PC-9 (cell line): ENCODE measurements around the gene TRIM66. TPM values are rescaled to one million over a fixed set of nuclear protein-coding genes. Genes with fewer than 3 reads are reported as not detected.

Experiments used
- BruUV-seq: library from RNA; stranded (reverse); fragments of 400-500 nt; replicated peaks from 2 replicates; lab custom pipeline; 2021; lab: Mats Ljungman, UMichigan
- CTCF ChIA-PET: fragments of 300-600 bp; sonication (Branson Sonifier 250); formaldehyde crosslinking; loops from one replicate; lab custom pipeline; 2022; ENCODE audit warnings: antibody characterized with exemption; lab: Charles Lee
- POLR2A ChIA-PET: fragments of 300-600 bp; sonication (Branson Sonifier 250); formaldehyde crosslinking; loops from one replicate; lab custom pipeline; 2022; ENCODE audit warnings: antibody characterized with exemption; ENCODE audit not compliant: unreplicated experiment; lab: Charles Lee
- DNase-seq, 2 experiments: peaks; one replicate each; pipeline versions ENCODE4 v3.0.0 to v3.0.0-alpha.2; 2015 to 2022; ENCODE audit warnings: mixed read lengths in 1 of 2
- H2AFZ ChIP-seq: fragments of 200-600 bp; sonication (generic); 2 replicates; pipeline ENCODE4 v1.8.1; 2017; ENCODE audit warnings: antibody characterized with exemption
- H3F3A ChIP-seq: fragments of 200-600 bp; sonication (generic); 2 replicates; pipeline ENCODE4 v1.8.1; 2017; ENCODE audit warnings: antibody characterized with exemption, mild to moderate bottlenecking, low read depth; ENCODE audit not compliant: insufficient read depth
- H3K27ac ChIP-seq: fragments of 200-600 bp; sonication (generic); 2 replicates; pipeline ENCODE4 v1.6.1; 2016; ENCODE audit warnings: mixed run types
- H3K27me3 ChIP-seq: fragments of 200-600 bp; sonication (generic); 2 replicates; pipeline ENCODE4 v1.6.1; 2016; ENCODE audit warnings: low read depth, mixed run types; ENCODE audit not compliant: insufficient read depth
- H3K36me3 ChIP-seq: fragments of 200-600 bp; sonication (generic); 2 replicates; pipeline ENCODE4 v1.6.1; 2016; ENCODE audit warnings: low read depth, mixed run types
- H3K4me1 ChIP-seq: fragments of 200-600 bp; sonication (generic); replicated peaks from 2 replicates; pipeline ENCODE4 v1.6.1; 2016; ENCODE audit warnings: mixed run types; ENCODE audit not compliant: insufficient read depth
- H3K4me2 ChIP-seq: fragments of 200-600 bp; sonication (generic); 2 replicates; pipeline ENCODE4 v1.6.1; 2017; ENCODE audit warnings: mixed run types
- H3K4me3 ChIP-seq: fragments of 200-600 bp; sonication (generic); 2 replicates; pipeline ENCODE4 v1.6.1; 2016; ENCODE audit warnings: mixed run types
- H3K79me2 ChIP-seq: fragments of 200-600 bp; sonication (generic); 2 replicates; pipeline ENCODE4 v1.6.1; 2017; ENCODE audit warnings: low read depth, mixed run types
- H3K9me2 ChIP-seq: fragments of 200-600 bp; sonication (generic); 2 replicates; pipeline ENCODE4 v1.8.1; 2017; ENCODE audit warnings: mild to moderate bottlenecking; ENCODE audit not compliant: insufficient read depth
- H3K9me3 ChIP-seq: fragments of 200-600 bp; sonication (generic); 2 replicates; pipeline ENCODE4 v1.8.1; 2016; ENCODE audit warnings: low read depth; ENCODE audit not compliant: insufficient read depth
- H4K20me1 ChIP-seq: fragments of 200-600 bp; sonication (generic); 2 replicates; pipeline ENCODE4 v1.8.1; 2017; ENCODE audit not compliant: insufficient read depth
- CTCF ChIP-seq: fragments of 200-600 bp; sonication (generic); conservative IDR thresholded peaks from 2 replicates; pipeline ENCODE4 v1.6.1; 2017; ENCODE audit warnings: mixed run types, antibody characterized with exemption, mild to moderate bottlenecking, moderate library complexity
- EZH2 ChIP-seq: fragments of 200-600 bp; sonication (generic); IDR thresholded peaks from 2 replicates; pipeline ENCODE4 v1.8.0; 2017; ENCODE audit warnings: antibody characterized with exemption, low read depth
- intact Hi-C: fragments of 100-400 bp; cut with micrococcal nuclease; formaldehyde crosslinking; loops from one replicate; pipeline ENCODE4 v1.10.0; 2022; ENCODE audit not compliant: unreplicated experiment
- total RNA-seq: library from RNA; stranded (reverse); gene quantifications from 2 replicates; pipeline ENCODE4 v1.2.3, GENCODE V29; 2021

The TRIM66 gene
- total RNA-seq, 1 experiment from 2014 or later, result 17.0 TPM

GRCh38 chr11:8631395-8632118, 50.9 kb downstream of the TRIM66 start:
- H3K9me3 ChIP-seq, result no peaks in the 10 kb centered on the region
- H3K4me1 ChIP-seq, result no peaks in the 10 kb centered on the region
- H3K4me2 ChIP-seq, result no peak overlapping the region
- DNase-seq, result no peak
- no peaks in the 10 kb centered on the region for H3K36me3 ChIP-seq
- no peaks in the 10 kb centered on the region for H3K27me3 ChIP-seq
- POLR2A ChIA-PET, result no interaction called here
- H3K4me3 ChIP-seq, result no peak overlapping the region
- no peak overlapping the region for H2AFZ ChIP-seq
- H3K79me2 ChIP-seq, result no peaks in the 10 kb centered on the region
- H3F3A ChIP-seq, result no peaks in the 10 kb centered on the region
- H3K27ac ChIP-seq, result no peak overlapping the region
- no TSS peak for BruUV-seq
- intact Hi-C loops, result no loop called here
- no peaks in the 10 kb centered on the region for H4K20me1 ChIP-seq
- CTCF ChIA-PET, result no interaction called here
- H3K9me2 ChIP-seq, result no peaks in the 10 kb centered on the region
- TF ChIP-seq EZH2, result no peak
- TF ChIP-seq CTCF, result no peak

- no peaks in the 10 kb centered on the region for H3K9me2 ChIP-seq
- H3K9me3 ChIP-seq, result no peaks in the 10 kb centered on the region
- no peaks in the 10 kb centered on the region for H4K20me1 ChIP-seq
- no peaks in the 10 kb centered on the region for H3K79me2 ChIP-seq
- CTCF ChIA-PET, result no interaction called here
- TF ChIP-seq EZH2 (no peak), CTCF (no peak)
- no peaks in the 10 kb centered on the region for H3K4me1 ChIP-seq
- no peak overlapping the region for H3K4me2 ChIP-seq
- no peaks in the 10 kb centered on the region for H3K36me3 ChIP-seq
- no peak for DNase-seq
- H3K27ac ChIP-seq, result no peak overlapping the region
- H2AFZ ChIP-seq, result no peak overlapping the region
- no peak overlapping the region for H3K4me3 ChIP-seq
- POLR2A ChIA-PET, result no interaction called here
- no peaks in the 10 kb centered on the region for H3K27me3 ChIP-seq
- intact Hi-C loops, result no loop called here
- H3F3A ChIP-seq, result no peaks in the 10 kb centered on the region
- no TSS peak for BruUV-seq
These were observed 57.8 kb downstream of the TRIM66 start for GRCh38 chr11:8624698-8625097.

- ChIA-PET POLR2A (no interaction called here), CTCF (no interaction called here)
- Histone ChIP-seq H3K36me3 (no peaks in the 10 kb centered on the region), H3K79me2 (no peaks in the 10 kb centered on the region), H2AFZ (no peak overlapping the region), H3K4me2 (no peak overlapping the region), H3K4me3 (no peak overlapping the region), H3K27ac (no peak overlapping the region), H3K4me1 (no peaks in the 10 kb centered on the region), H3F3A (no peaks in the 10 kb centered on the region), H4K20me1 (no peaks in the 10 kb centered on the region), H3K9me2 (no peaks in the 10 kb centered on the region), H3K9me3 (no peaks in the 10 kb centered on the region), H3K27me3 (no peaks in the 10 kb centered on the region)
- intact Hi-C loops, result no loop called here
- no peak for TF ChIP-seq EZH2
- TF ChIP-seq CTCF, result no peak
- no TSS peak for BruUV-seq
- no peak for DNase-seq
These were observed 61.3 kb downstream of the TRIM66 start for GRCh38 chr11:8621147-8621546.
